Caco-2 (cell line): ENCODE measurements around the gene ITGA5. TPM values are rescaled to one million over a fixed set of nuclear protein-coding genes. Genes with fewer than 3 reads are reported as not detected.

Experiments used
- BruUV-seq: library from RNA; stranded (reverse); fragments of 400-500 nt; replicated peaks from 2 replicates; lab custom pipeline; 2021; lab: Mats Ljungman, UMichigan
- CTCF ChIA-PET: fragments of 300-600 bp; sonication (Branson Sonifier 250); formaldehyde crosslinking; loops from one replicate; lab custom pipeline; 2022; ENCODE audit warnings: antibody characterized with exemption; lab: Charles Lee
- POLR2A ChIA-PET: fragments of 300-600 bp; sonication (Branson Sonifier 250); formaldehyde crosslinking; loops from one replicate; lab custom pipeline; 2022; ENCODE audit warnings: antibody characterized with exemption; lab: Charles Lee
- DNase-seq, 2 experiments: peaks; one replicate each; pipeline versions ENCODE4 v3.0.0 to v3.0.0-alpha.2; 2020 to 2022
- H3K27me3 ChIP-seq: replicated peaks from 2 replicates; pipeline ENCODE4 v1.6.0; 2011; ENCODE audit warnings: low read length; ENCODE audit not compliant: control insufficient read depth, insufficient read depth
- H3K36me3 ChIP-seq: 2 replicates; pipeline ENCODE4 v1.5.1; 2011; ENCODE audit warnings: low read length; ENCODE audit not compliant: control insufficient read depth, insufficient read depth
- H3K4me1 ChIP-seq: fragments of 250-450 bp; sonication (Bioruptor Pico); 2 replicates; pipeline ENCODE4 v1.5.1; 2020; ENCODE audit warnings: mild to moderate bottlenecking
- H3K4me3 ChIP-seq: 2 replicates; pipeline ENCODE4 v1.5.1; 2011; ENCODE audit warnings: low read depth, mild to moderate bottlenecking, control low read depth, low read length
- H3K9me3 ChIP-seq: fragments of 250-450 bp; sonication (Bioruptor Pico); 2 replicates; pipeline ENCODE4 v1.5.1; 2020; ENCODE audit warnings: mild to moderate bottlenecking, moderate library complexity
- H3K27ac Mint-ChIP-seq: one replicate; pipeline ENCODE4 v1.8.0; 2022; ENCODE audit warnings: mixed read lengths; ENCODE audit not compliant: unreplicated experiment
- H3K27me3 Mint-ChIP-seq: one replicate; pipeline ENCODE4 v1.8.0; 2022; ENCODE audit warnings: mixed read lengths; ENCODE audit not compliant: insufficient read depth, unreplicated experiment
- H3K36me3 Mint-ChIP-seq: one replicate; pipeline ENCODE4 v1.8.0; 2022; ENCODE audit warnings: mild to moderate bottlenecking, mixed read lengths; ENCODE audit not compliant: insufficient read depth, unreplicated experiment
- H3K4me1 Mint-ChIP-seq: one replicate; pipeline ENCODE4 v1.8.0; 2022; ENCODE audit warnings: low read depth, mixed read lengths; ENCODE audit not compliant: unreplicated experiment
- H3K4me3 Mint-ChIP-seq: one replicate; pipeline ENCODE4 v1.8.0; 2022; ENCODE audit warnings: mild to moderate bottlenecking, moderate library complexity, mixed read lengths; ENCODE audit not compliant: unreplicated experiment
- H3K9me3 Mint-ChIP-seq: one replicate; pipeline ENCODE4 v1.8.0; 2022; ENCODE audit warnings: mixed read lengths; ENCODE audit not compliant: unreplicated experiment
- CTCF ChIP-seq, 2 experiments: fragments of 200-600 bp in 1 of 2; IDR thresholded peaks; 1 replicate in 1 of 2; 2 replicates in 1 of 2; pipeline versions ENCODE4 v1.5.1 to v1.8.0; 2011 to 2022; ENCODE audit warnings: antibody characterized with exemption in 1 of 2, control low read depth in 1 of 2, inconsistent platforms in 1 of 2, low read depth in 1 of 2, low read length in 1 of 2, mild to moderate bottlenecking in 1 of 2, moderate library complexity in 1 of 2; ENCODE audit not compliant: insufficient read depth in 1 of 2, severe bottlenecking in 1 of 2, unreplicated experiment in 1 of 2
- intact Hi-C: fragments of 100-400 bp; cut with micrococcal nuclease; formaldehyde crosslinking; loops from one replicate; pipeline ENCODE4 v1.10.0; 2022; ENCODE audit not compliant: unreplicated experiment
- total RNA-seq: library from RNA; stranded (reverse); gene quantifications from 2 replicates; pipeline ENCODE4 v1.2.3, GENCODE V29; 2022

The ITGA5 gene
- total RNA-seq, 1 experiment from 2014 or later, result 17.3 TPM

DNA sequence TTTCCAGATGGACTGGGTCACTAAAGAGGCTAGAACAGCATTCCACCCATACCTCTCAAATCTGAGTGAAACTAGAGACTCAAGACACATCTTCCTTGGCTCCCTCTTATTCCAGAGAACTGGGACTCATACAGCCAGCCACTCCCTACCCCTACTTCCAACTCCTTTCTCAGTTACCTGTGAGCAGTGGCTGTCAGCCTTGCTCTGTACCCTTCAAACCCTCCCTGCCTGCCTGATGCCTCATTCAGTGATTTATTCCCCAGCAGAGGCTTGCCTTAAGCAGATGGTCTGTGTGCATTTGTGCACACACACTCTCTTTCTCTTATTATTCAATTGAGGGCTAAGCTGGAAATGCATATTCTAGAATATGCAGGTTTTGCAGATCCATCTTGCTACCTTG, 69.4 kb downstream of the ITGA5 start:
- BruUV-seq, result no TSS peak
- ChIA-PET POLR2A (no interaction called here), CTCF (no interaction called here)
- Histone ChIP-seq H3K36me3 (no peaks in the 10 kb centered on the region), H3K4me1 (no peaks in the 10 kb centered on the region), H3K9me3 (no peaks in the 10 kb centered on the region), H3K4me3 (no peak overlapping the region), H3K27me3 (no peaks in the 10 kb centered on the region)
- Mint-ChIP-seq H3K4me3 (no peak overlapping the region), H3K36me3 (peaks cover 51% of the 10 kb centered on the region), H3K27me3 (no peaks in the 10 kb centered on the region), H3K9me3 (no peaks in the 10 kb centered on the region), H3K27ac (no peak overlapping the region), H3K4me1 (peaks cover 2% of the 10 kb centered on the region)
- intact Hi-C loops, result no loop called here
- no peak for DNase-seq
- no peak for TF ChIP-seq CTCF (IDR thresholded peaks at IDR 0.05; ENCODE audit: insufficient read depth in 1 of 2, low read depth in 1 of 2, low read length in 1 of 2, severe bottlenecking in 1 of 2, unreplicated experiment in 1 of 2)

DNA sequence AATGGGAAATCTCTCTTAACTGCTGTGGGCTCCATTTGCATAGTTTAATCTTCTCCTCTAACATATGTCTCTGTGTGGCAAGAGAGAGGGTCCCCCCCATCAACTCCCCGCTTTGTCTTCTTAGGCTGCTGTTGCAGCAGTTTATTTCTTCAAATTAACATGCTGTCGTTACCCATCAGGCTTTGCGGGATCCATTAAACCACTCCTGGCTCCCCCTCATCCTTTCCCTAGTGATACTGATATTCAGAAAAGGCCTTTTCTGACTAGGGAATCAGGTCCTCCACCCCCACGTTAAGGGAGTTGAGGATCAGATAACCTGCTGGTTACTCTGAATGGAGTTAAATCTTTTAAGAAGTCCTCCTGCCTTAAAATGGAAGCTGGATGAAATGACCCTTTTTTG, 70.0 kb downstream of the ITGA5 start:
- no TSS peak for BruUV-seq
- Histone ChIP-seq H3K27me3 (no peaks in the 10 kb centered on the region), H3K4me3 (no peak overlapping the region), H3K36me3 (no peaks in the 10 kb centered on the region), H3K9me3 (no peaks in the 10 kb centered on the region), H3K4me1 (no peaks in the 10 kb centered on the region)
- ChIA-PET POLR2A (no interaction called here), CTCF (interaction anchor here (0.6 kb wide), 1 partner anchor 24 kb away, joined by 3 read pairs; the partner anchor contains the start of gene COPZ1)
- no peaks in the 10 kb centered on the region for H3K4me1 Mint-ChIP-seq
- no peak overlapping the region for H3K4me3 Mint-ChIP-seq
- intact Hi-C loops, result no loop called here
- no peak for TF ChIP-seq CTCF (IDR thresholded peaks at IDR 0.05; ENCODE audit: insufficient read depth in 1 of 2, low read depth in 1 of 2, low read length in 1 of 2, severe bottlenecking in 1 of 2, unreplicated experiment in 1 of 2)
- H3K27ac Mint-ChIP-seq, result no peak overlapping the region
- no peak for DNase-seq
- no peaks in the 10 kb centered on the region for H3K9me3 Mint-ChIP-seq
- H3K36me3 Mint-ChIP-seq, result peaks cover 53% of the 10 kb centered on the region
- H3K27me3 Mint-ChIP-seq, result no peaks in the 10 kb centered on the region

Other genes starting within 250 kb of the ITGA5 start
- gene SMUG1, start 230.3 kb downstream of the ITGA5 start, total RNA-seq, result 51.8 and 53.2 TPM in 2 replicates
- 85.2 and 85.5 TPM in 2 replicates for gene CBX5, start 139.1 kb downstream of the ITGA5 start, total RNA-seq
- 1,364 and 1,426 TPM in 2 replicates for gene HNRNPA1, start 138.5 kb downstream of the ITGA5 start, total RNA-seq
- 5.7 and 6.2 TPM in 2 replicates for gene NFE2, start 118.3 kb downstream of the ITGA5 start, total RNA-seq
- 129 and 133 TPM in 2 replicates for gene COPZ1, start 94.1 kb downstream of the ITGA5 start, total RNA-seq
- gene GPR84, start 54.8 kb downstream of the ITGA5 start, total RNA-seq, result not detected in 2 replicates
- gene ZNF385A, start 34.5 kb downstream of the ITGA5 start, total RNA-seq, result 8.4 and 9.4 TPM in 2 replicates
- gene GTSF1, start 54.3 kb upstream of the ITGA5 start, total RNA-seq, result not detected in 2 replicates
- not detected in 2 replicates for gene NCKAP1L, start 78.5 kb upstream of the ITGA5 start, total RNA-seq
- gene PDE1B, start 130.3 kb upstream of the ITGA5 start, total RNA-seq, result not detected in 2 replicates
- gene PPP1R1A, start 169.4 kb upstream of the ITGA5 start, total RNA-seq, result 0.43 TPM in 1 of 2 replicates, not detected in the other
- gene LACRT, start 215.6 kb upstream of the ITGA5 start, total RNA-seq, result not detected in 2 replicates
- not detected in 2 replicates for gene DCD, start 229.1 kb upstream of the ITGA5 start, total RNA-seq